Vagina (tissue), 2 donors: Measurements from ENCODE around the gene FAU. TPM values are rescaled to one million over a fixed set of nuclear protein-coding genes. Genes with fewer than 3 reads are reported as not detected.
A peak's percentile ranks its signal among the peaks of the same experiment; 100 is the strongest.

Experiments used
- DNase-seq, 2 donors: peaks; one replicate each; pipeline ENCODE4 v3.0.0-alpha.2; 2017; ENCODE audit errors: extremely low spot score in 2 of 2
- H3K27ac ChIP-seq: fragments of 200-600 bp; sonication (generic); one replicate; pipeline ENCODE4 v1.5.1; 2019
- H3K27me3 ChIP-seq: fragments of 200-600 bp; sonication (generic); one replicate; pipeline ENCODE4 v1.5.1; 2019
- H3K36me3 ChIP-seq, 2 donors: fragments of 200-600 bp; sonication (generic); one replicate each; pipeline ENCODE4 v1.5.1; 2017 to 2019
- H3K4me1 ChIP-seq: fragments of 200-600 bp; sonication (generic); one replicate; pipeline ENCODE4 v1.5.1; 2019
- H3K4me3 ChIP-seq, 2 donors: fragments of 200-600 bp; sonication (generic); 1 replicate in 1 of 2; 2 replicates in 1 of 2; pipeline ENCODE4 v1.5.1; 2016 to 2019
- H3K9me3 ChIP-seq: fragments of 200-600 bp; sonication (generic); one replicate; pipeline ENCODE4 v1.5.1; 2019
- POLR2A ChIP-seq, 2 donors: fragments of 450-650 bp; IDR thresholded peaks; one replicate each; pipeline ENCODE4 v1.6.1; 2017; ENCODE audit warnings: antibody characterized with exemption in 2 of 2, mild to moderate bottlenecking in 2 of 2, moderate library complexity in 2 of 2
- POLR2AphosphoS5 ChIP-seq, 2 donors: sonication (generic); formaldehyde crosslinking; IDR thresholded peaks; one replicate each; pipeline ENCODE4 v1.9.0; 2017; ENCODE audit warnings: antibody characterized with exemption in 2 of 2, mild to moderate bottlenecking in 2 of 2, low read depth in 1 of 2; ENCODE audit not compliant: insufficient read depth in 1 of 2
- intact Hi-C: fragments of 100-400 bp; cut with DNase I; formaldehyde crosslinking; loops from one replicate; pipeline ENCODE4 v1.15.1; 2023
- total RNA-seq: library from RNA; depleted of rRNA; stranded (reverse); fragments of >200 nt; gene quantifications from one replicate; pipeline ENCODE4 v1.2.3, GENCODE V29; 2016
- TF ChIP-seq, protein P1 (sequence below), 3 experiments: fragments of 450-650 bp in 2 of 3; fragments of 200-600 bp in 1 of 3; sonication (generic) in 1 of 3; IDR thresholded peaks; one replicate each; pipeline ENCODE4 v1.5.1; 2017 to 2019; ENCODE audit warnings: antibody characterized with exemption in 3 of 3, mild to moderate bottlenecking in 2 of 3, moderate library complexity in 2 of 3

Gene FAU
- total RNA-seq, 1 donor from 2014 or later, result 1,228 TPM

DNA sequence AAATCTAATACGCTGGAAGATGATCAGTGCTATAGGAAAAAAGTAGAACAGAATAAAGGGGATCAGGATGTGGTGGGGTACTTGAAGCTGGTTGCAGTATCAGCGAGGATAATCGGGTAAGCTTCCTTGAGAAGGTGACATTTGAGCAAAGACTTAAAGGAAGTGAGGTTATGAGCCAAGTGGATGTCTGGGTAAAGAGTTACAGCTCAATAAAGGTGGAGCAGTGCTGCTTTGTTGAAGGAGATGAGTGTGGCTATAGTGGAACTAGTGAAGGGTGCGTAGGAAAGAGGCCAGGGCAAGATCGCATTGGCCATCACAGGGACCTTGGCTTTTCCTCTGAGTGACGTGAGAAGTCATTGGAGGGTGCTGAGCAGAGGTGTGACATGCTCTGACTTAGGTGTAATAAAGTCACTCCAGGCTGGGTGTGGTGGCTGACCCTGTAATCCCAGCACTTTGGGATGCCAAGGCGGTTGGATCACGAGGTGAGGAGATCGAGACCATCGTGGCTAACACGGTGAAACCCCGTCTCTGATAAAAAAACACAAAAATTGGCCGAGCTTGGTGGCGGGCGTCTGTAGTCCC, 14.7 kb upstream of the FAU start:
- Histone ChIP-seq H3K27ac (no peak overlapping the region), H3K27me3 (no peaks in the 10 kb centered on the region), H3K9me3 (no peaks in the 10 kb centered on the region), H3K4me1 (peaks cover 30% of the 10 kb centered on the region), H3K36me3 (peaks cover 0 to 9% of the 10 kb centered on the region in 2 donors), H3K4me3 (no peak overlapping the region)
- TF ChIP-seq, protein P1, sequence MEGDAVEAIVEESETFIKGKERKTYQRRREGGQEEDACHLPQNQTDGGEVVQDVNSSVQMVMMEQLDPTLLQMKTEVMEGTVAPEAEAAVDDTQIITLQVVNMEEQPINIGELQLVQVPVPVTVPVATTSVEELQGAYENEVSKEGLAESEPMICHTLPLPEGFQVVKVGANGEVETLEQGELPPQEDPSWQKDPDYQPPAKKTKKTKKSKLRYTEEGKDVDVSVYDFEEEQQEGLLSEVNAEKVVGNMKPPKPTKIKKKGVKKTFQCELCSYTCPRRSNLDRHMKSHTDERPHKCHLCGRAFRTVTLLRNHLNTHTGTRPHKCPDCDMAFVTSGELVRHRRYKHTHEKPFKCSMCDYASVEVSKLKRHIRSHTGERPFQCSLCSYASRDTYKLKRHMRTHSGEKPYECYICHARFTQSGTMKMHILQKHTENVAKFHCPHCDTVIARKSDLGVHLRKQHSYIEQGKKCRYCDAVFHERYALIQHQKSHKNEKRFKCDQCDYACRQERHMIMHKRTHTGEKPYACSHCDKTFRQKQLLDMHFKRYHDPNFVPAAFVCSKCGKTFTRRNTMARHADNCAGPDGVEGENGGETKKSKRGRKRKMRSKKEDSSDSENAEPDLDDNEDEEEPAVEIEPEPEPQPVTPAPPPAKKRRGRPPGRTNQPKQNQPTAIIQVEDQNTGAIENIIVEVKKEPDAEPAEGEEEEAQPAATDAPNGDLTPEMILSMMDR (IDR thresholded peaks at IDR 0.05), result no peak
- TF ChIP-seq POLR2AphosphoS5 (IDR thresholded peaks at IDR 0.05; ENCODE audit: insufficient read depth in 1 of 2, low read depth in 1 of 2) (no peak), POLR2A (IDR thresholded peaks at IDR 0.05) (no peak)
- intact Hi-C loops, result no loop called here
- DNase-seq, result no peak

DNA sequence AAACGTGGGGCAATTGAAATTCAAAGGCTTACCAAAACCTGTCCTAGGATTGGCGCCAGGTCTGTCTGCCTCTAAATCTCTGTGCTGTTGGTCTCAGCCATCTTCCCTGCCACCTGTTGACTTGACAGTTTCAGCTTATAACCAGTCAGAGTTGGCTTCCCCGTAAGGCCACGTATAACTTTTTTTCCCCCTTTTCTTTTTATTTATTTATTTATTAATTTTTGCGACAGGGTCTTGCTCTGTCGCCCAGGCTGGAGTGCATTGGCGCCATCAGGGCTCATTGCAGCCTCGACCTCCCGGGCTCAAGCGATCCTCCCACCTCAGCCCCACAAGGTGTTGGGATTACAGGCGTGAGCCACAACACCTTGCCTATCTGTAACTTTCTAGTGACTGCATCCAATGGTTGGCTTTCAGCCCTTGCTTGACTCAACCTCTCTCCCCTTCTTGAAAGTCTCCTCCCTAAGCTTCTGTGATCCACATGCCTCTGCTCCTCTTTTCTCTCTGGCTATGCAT, 13.8 kb upstream of the FAU start:
- H3K4me3 ChIP-seq, result peak overlapping the region; percentile 87 to 89
- no peaks in the 10 kb centered on the region for H3K27me3 ChIP-seq
- H3K4me1 ChIP-seq, result peaks cover 30% of the 10 kb centered on the region
- no peak for DNase-seq
- H3K27ac ChIP-seq, result peak overlapping the region; percentile 94
- TF ChIP-seq, protein P1 (IDR thresholded peaks at IDR 0.05), result no peak
- no peaks in the 10 kb centered on the region for H3K9me3 ChIP-seq
- H3K36me3 ChIP-seq, result peaks cover 0 to 18% of the 10 kb centered on the region in 2 donors
- intact Hi-C loops, result loop anchor here (2.0 kb wide), 1 partner anchor 45 kb away; the partner anchor contains the start of gene CAPN1

DNA sequence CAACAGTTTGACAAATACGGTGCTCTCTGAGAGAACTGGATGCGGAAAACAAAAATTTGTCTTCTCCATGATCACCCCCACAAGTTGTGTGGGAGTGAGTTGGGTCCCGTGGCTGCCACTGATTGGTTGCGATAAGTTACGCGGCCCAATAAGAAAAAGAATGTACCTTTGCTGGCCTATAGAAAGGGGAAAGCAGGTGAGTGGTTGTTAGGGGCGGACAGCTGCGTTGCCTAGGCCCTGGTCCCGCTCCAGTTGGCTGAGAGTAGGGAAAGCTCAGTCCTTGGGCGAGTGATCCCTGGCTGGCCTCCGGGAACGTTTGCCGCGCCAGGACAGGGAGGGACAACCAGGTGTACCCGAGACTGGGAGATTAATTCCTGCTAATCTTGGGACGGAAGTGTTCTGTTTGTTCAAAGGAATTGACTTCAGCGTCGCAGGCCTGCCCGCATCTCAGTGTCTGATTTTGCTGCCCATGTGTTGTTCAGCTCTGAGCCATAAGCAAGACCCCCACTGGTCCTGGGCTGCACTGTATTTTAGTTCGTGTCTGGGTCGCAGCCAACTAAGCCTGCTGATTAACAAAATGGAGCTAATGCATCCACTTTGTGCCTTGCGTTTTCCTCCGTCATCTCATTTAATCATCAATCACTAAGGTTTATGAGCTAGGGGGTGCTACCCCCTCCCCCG, 13.2 kb upstream of the FAU start:
- no peaks in the 10 kb centered on the region for H3K27me3 ChIP-seq
- peak in 1 of 2 donors; percentile 98 for DNase-seq
- peak overlapping the region; percentile 87 to 89 for H3K4me3 ChIP-seq
- H3K27ac ChIP-seq, result peak overlapping the region; percentile 94
- no peaks in the 10 kb centered on the region for H3K9me3 ChIP-seq
- peaks cover 0 to 24% of the 10 kb centered on the region in 2 donors for H3K36me3 ChIP-seq
- peaks cover 30% of the 10 kb centered on the region for H3K4me1 ChIP-seq
- TF ChIP-seq POLR2AphosphoS5 (IDR thresholded peaks at IDR 0.05; ENCODE audit: insufficient read depth in 1 of 2, low read depth in 1 of 2) (peak in 1 of 2 donors; percentile 79), POLR2A (IDR thresholded peaks at IDR 0.05) (peak in 1 of 2 donors; percentile 21)
- TF ChIP-seq, protein P1 (IDR thresholded peaks at IDR 0.05), result peak in 1 of 3 experiments; percentile 9
- intact Hi-C loops, result loop anchor here (2.0 kb wide), 1 partner anchor 46 kb away; the partner anchor contains the start of gene CAPN1

DNA sequence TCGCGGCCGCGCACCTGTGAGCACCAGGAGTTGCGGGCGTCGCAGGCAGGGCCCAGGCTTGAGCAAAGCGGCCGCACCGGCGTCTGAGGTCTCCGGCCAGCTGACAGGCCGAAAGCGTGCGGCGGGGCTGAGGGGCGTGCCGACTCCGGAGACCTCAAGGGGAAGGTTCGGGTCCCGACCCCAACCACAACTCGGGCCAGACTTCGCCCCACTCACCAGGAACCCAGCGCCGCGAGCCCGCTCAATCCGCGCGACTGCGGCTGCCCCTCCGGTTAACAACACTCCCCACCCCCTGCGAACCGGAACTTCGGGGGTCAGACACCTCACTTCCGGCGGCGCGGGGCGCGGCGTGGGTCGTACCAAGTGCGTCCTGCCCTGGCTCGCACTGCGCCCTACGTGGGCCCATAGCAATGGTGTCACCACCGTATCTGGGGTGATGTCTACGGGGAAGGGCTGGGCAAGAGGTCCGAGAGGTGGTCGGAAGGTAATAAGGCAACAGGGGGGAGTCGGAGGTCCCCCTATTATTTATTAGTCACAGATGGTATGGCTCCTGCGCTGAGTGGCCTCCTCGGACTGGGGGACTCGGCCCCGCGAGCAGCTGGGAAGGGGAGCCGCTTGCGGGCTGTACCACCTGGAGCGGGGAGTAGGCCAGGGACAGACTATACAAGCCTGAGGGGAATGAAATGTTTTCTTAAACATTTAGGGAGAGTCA, 12.5 kb upstream of the FAU start, which contains the start of gene SYVN1:
SYVN1 (minus strand) TSS at position 280 of the 712 bp plus-strand sequence. CDS start 918 bp downstream, outside the sequence.
- TF ChIP-seq, protein P1 (IDR thresholded peaks at IDR 0.05), result peak in 1 of 3 experiments; percentile 6
- peak; percentile 64 to 100 for TF ChIP-seq POLR2AphosphoS5 (IDR thresholded peaks at IDR 0.05; ENCODE audit: insufficient read depth in 1 of 2, low read depth in 1 of 2)
- peak in 1 of 2 donors; percentile 90 for TF ChIP-seq POLR2A (IDR thresholded peaks at IDR 0.05)
- intact Hi-C loops, result loop anchor here (2.0 kb wide), 1 partner anchor 46 kb away; the partner anchor contains the start of gene CAPN1
- H3K27me3 ChIP-seq, result no peaks in the 10 kb centered on the region
- peak within 1 kb of the TSS; percentile 94 for H3K27ac ChIP-seq
- DNase-seq, result peak in 1 of 2 donors; percentile 93
- peak within 1 kb of the TSS; percentile 87 to 89 for H3K4me3 ChIP-seq
- peaks cover 30% of the 10 kb centered on the region for H3K4me1 ChIP-seq
- no peaks in the 10 kb centered on the region for H3K9me3 ChIP-seq
- peaks cover 0 to 31% of the 10 kb centered on the region in 2 donors for H3K36me3 ChIP-seq
